CD4-positive, alpha-beta T cell treated with Interleukin-4 for 4 hours (primary cell): ENCODE measurements around the gene ATP9A.
"Not testable (repeated sequence)": the region's sequence is repeated elsewhere in the genome, so short reads cannot be mapped to it uniquely, and the experiment has no call there.

Source experiments
- DNase-seq: peaks from one replicate; pipeline ENCODE4 v3.0.0-alpha.2; 2020

Gene ATP9A

GRCh38 chr20:51790256-51790655 is 22.1 kb upstream of the ATP9A start:
- no peak for DNase-seq

GRCh38 chr20:51789434-51789833 is 21.2 kb upstream of the ATP9A start:
- DNase-seq: no peak

GRCh38 chr20:51788822-51789221 is 20.6 kb upstream of the ATP9A start:
- no peak for DNase-seq

- DNase-seq: no peak
Measured at GRCh38 chr20:51784299-51784698, 16.1 kb upstream of the ATP9A start.

GRCh38 chr20:51778229-51778759 is 10.1 kb upstream of the ATP9A start:
- DNase-seq: not testable (repeated sequence)

GRCh38 chr20:51775241-51775640 is 7.1 kb upstream of the ATP9A start:
- no peak for DNase-seq

GRCh38 chr20:51772236-51772635 is 4.0 kb upstream of the ATP9A start:
- no peak for DNase-seq

- no peak for DNase-seq
Measured at GRCh38 chr20:51769976-51770615, 1.9 kb upstream of the ATP9A start.

GRCh38 chr20:51768759-51769517 is 748 bp upstream of the ATP9A start:
- DNase-seq: no peak

- peak; percentile 42 for DNase-seq
Measured at GRCh38 chr20:51766994-51767866, 960 bp downstream of the ATP9A start.

GRCh38 chr20:51765381-51765780 is 2.8 kb downstream of the ATP9A start:
- DNase-seq: not testable (repeated sequence)

GRCh38 chr20:51763965-51764602 is 4.1 kb downstream of the ATP9A start:
- no peak for DNase-seq

- DNase-seq: no peak
Measured at GRCh38 chr20:51760905-51761546, 7.2 kb downstream of the ATP9A start.

- no peak for DNase-seq
Measured at GRCh38 chr20:51759769-51760510, 8.2 kb downstream of the ATP9A start.

- no peak for DNase-seq
Measured at GRCh38 chr20:51758978-51759544, 9.1 kb downstream of the ATP9A start.

GRCh38 chr20:51757226-51757625 is 11.0 kb downstream of the ATP9A start:
- DNase-seq: no peak

- DNase-seq: no peak
Measured at GRCh38 chr20:51756653-51757052, 11.5 kb downstream of the ATP9A start.

- not testable (repeated sequence) for DNase-seq
Measured at GRCh38 chr20:51753220-51753619, 15.0 kb downstream of the ATP9A start.

GRCh38 chr20:51752343-51752951 is 15.7 kb downstream of the ATP9A start:
- no peak for DNase-seq

- DNase-seq: no peak
Measured at GRCh38 chr20:51750770-51751388, 17.3 kb downstream of the ATP9A start.
